ENCODE data around the gene CDKN2B-AS1.
"Not testable (repeated sequence)": the region's sequence is repeated elsewhere in the genome, so short reads cannot be mapped to it uniquely, and the experiment has no call there.

The CDKN2B-AS1 gene

GRCh38 chr9:22046243-22046885 lies 51.8 kb downstream of the CDKN2B-AS1 start:
- DNase-seq, result no peak

GRCh38 chr9:22047596-22047995 lies 53.0 kb downstream of the CDKN2B-AS1 start:
- DNase-seq, result no peak

GRCh38 chr9:22049411-22049810 lies 54.8 kb downstream of the CDKN2B-AS1 start:
- DNase-seq, result no peak

GRCh38 chr9:22050924-22051323 lies 56.3 kb downstream of the CDKN2B-AS1 start:
- DNase-seq, result no peak

GRCh38 chr9:22052376-22052945 lies 57.9 kb downstream of the CDKN2B-AS1 start:
- DNase-seq, result no peak

GRCh38 chr9:22053178-22053577 lies 58.6 kb downstream of the CDKN2B-AS1 start:
- DNase-seq, result no peak

GRCh38 chr9:22054076-22054475 lies 59.5 kb downstream of the CDKN2B-AS1 start:
- DNase-seq, result no peak

GRCh38 chr9:22054529-22054928 lies 59.9 kb downstream of the CDKN2B-AS1 start:
- no peak for DNase-seq

- DNase-seq, result no peak
Observed at GRCh38 chr9:22055090-22055489, 60.5 kb downstream of the CDKN2B-AS1 start.

- no peak for DNase-seq
Observed at GRCh38 chr9:22056402-22056801, 61.8 kb downstream of the CDKN2B-AS1 start.

GRCh38 chr9:22057972-22058371 lies 63.4 kb downstream of the CDKN2B-AS1 start:
- DNase-seq, result not testable (repeated sequence)

- DNase-seq, result no peak
Observed at GRCh38 chr9:22060831-22061383, 66.3 kb downstream of the CDKN2B-AS1 start.

GRCh38 chr9:22064957-22065356 lies 70.4 kb downstream of the CDKN2B-AS1 start:
- DNase-seq, result no peak

GRCh38 chr9:22065431-22066200 lies 71.0 kb downstream of the CDKN2B-AS1 start:
- no peak for DNase-seq

- DNase-seq, result no peak
Observed at GRCh38 chr9:22067196-22067595, 72.6 kb downstream of the CDKN2B-AS1 start.

- DNase-seq, result no peak
Observed at GRCh38 chr9:22068369-22068768, 73.8 kb downstream of the CDKN2B-AS1 start.

GRCh38 chr9:22073349-22073748 lies 78.8 kb downstream of the CDKN2B-AS1 start:
- DNase-seq, result no peak

GRCh38 chr9:22078081-22078480 lies 83.5 kb downstream of the CDKN2B-AS1 start:
- DNase-seq, result no peak

- no peak for DNase-seq
Observed at GRCh38 chr9:22079873-22080341, 85.3 kb downstream of the CDKN2B-AS1 start.

GRCh38 chr9:22084336-22085035 lies 89.9 kb downstream of the CDKN2B-AS1 start:
- DNase-seq, result peak in 1 of 2 experiments; percentile 23

- DNase-seq, result no peak
Observed at GRCh38 chr9:22088053-22088716, 93.6 kb downstream of the CDKN2B-AS1 start.

- DNase-seq, result no peak
Observed at GRCh38 chr9:22088717-22089061, 94.1 kb downstream of the CDKN2B-AS1 start.

- no peak for DNase-seq
Observed at GRCh38 chr9:22097707-22098106, 103.1 kb downstream of the CDKN2B-AS1 start.
